HG03342 (cell line): ENCODE results near the gene MRPS14.
"Not testable (repeated sequence)": the region's sequence is repeated elsewhere in the genome, so short reads cannot be mapped to it uniquely, and the experiment has no call there.

Source experiments
- ATAC-seq: cut with Tn5 transposase; IDR thresholded peaks from one replicate; pipeline ENCODE4 v1.9.1; 2021; ENCODE audit warnings: mild to moderate bottlenecking, moderate library complexity; ENCODE audit not compliant: unreplicated experiment

Gene MRPS14

GRCh38 chr1:175024773-175025172 is 1.5 kb upstream of the MRPS14 start:
- no peak for ATAC-seq

GRCh38 chr1:175023922-175024242 is 657 bp upstream of the MRPS14 start:
- ATAC-seq = not testable (repeated sequence)

DNA sequence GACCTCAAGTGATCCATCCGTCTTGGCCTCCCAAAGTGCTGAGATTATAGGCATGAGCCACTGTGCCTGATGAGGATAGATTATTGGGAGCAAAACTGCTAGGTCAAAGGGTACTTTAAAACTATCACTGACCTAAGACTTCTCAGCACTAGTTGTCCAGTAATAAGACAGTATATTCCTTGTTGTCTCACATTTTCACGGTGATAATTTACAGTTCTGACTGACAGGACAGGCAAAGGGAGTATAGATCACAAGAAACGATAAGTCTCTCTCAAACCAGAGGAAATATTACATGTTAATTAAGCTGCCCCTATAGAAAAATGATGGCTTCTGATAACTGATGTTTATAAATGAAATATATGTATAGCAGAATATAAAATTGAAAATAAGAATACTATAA is 3.7 kb downstream of the MRPS14 start:
- no peak for ATAC-seq

DNA sequence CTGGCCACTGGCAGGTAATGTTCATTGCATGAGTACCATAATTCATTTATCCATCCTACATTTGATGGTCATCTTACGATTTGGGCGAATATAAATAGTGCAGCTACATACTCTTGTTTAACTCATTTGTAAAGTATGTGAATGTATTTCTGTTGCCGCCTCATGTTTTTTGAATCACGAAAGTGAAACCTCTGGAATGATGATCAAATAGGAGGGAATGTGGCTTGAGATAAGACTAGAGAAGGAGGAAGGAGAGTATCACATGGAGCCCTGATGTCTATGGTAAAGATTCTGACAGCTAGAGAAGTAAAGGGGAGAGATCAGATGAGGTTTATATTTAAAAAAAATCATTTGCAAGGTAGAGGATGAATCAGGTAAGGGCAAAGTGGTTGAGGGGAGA is 8.0 kb downstream of the MRPS14 start:
- ATAC-seq = no peak

DNA sequence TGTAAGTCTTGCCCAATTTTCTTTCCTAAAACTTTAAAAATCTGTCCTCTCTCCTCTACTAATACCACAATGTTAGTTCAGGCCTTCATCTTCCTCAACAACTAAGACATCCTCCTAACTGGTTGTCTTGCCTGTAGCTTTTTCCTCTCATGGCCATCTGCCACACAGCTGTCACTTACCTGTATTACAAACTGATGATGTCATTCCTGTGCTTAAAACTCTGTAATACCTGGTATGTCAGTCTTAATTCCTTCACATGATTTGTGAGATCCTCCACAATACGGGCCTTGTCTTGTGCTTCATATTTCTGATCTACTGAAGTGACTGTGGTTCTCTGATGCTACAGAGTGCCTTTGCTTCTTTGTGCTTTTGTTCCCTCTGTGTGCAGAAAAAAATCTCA is 9.8 kb downstream of the MRPS14 start:
- ATAC-seq = no peak

DNA sequence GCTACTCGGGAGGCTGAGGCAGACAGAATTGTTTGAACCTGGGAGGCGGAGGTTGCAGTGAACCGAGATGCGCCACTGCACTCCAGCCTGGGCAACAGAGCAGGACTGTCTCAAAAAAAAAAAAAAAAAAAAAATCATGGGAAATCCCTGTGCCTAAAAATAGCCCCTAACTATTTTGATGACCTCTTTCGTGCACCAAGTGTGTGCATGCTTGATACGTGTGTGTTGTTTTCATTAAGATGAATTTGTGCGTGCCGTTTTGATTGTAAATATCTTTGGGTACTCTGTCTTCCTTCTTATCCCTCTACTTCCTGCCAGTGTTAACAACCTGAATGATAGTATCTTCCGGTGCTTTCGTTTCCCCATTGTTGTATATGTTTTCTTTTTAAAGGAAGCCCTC is 13.7 kb downstream of the MRPS14 start:
- ATAC-seq = no peak

- ATAC-seq = no peak
These were observed 18.0 kb downstream of the MRPS14 start for GRCh38 chr1:175005085-175005783.

DNA sequence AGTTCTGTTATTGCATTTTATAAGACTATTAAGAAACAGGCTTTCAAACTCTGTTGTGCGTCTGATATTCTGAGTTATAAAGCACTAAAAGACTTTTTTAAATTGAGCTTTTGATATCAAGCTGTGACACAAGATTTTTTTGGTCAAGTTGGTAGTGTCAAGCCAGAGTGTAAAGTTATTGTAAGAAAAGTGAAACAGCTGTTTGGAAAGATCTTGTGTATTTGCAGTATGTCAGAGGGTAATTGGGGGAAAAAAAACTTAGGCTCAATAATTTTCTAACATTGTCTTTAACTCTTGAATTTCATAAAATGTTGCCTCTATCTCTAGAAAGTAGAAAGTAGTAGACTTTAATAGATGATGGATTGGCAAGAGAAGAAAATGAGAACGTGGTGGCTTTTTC is 19.7 kb downstream of the MRPS14 start:
- ATAC-seq = no peak

GRCh38 chr1:175002910-175003517 is 20.2 kb downstream of the MRPS14 start:
- no peak for ATAC-seq

DNA sequence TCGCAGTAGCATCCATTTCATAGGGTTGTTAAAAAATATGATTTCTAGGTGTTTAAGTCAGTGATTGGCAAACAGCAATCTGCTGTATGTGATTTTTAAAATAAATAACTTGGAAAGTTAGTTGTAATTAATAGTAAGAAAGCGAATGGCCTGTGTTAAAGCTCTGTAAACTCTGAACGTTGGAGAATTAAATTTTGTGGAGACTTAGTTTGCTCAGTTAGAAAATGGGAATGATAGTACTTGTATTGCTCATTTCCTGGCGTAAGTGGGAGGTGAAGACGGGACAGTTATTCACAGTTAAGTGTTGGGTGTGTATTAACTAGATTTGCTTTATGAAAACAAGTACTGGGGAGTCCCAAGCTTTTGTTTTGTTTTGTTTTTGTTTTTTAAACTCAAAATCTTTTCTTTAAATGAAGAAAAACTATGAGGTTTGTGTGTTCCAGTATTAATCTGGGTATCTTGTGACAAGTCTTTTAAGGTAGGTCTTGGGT is 22.5 kb downstream of the MRPS14 start:
- no peak for ATAC-seq

DNA sequence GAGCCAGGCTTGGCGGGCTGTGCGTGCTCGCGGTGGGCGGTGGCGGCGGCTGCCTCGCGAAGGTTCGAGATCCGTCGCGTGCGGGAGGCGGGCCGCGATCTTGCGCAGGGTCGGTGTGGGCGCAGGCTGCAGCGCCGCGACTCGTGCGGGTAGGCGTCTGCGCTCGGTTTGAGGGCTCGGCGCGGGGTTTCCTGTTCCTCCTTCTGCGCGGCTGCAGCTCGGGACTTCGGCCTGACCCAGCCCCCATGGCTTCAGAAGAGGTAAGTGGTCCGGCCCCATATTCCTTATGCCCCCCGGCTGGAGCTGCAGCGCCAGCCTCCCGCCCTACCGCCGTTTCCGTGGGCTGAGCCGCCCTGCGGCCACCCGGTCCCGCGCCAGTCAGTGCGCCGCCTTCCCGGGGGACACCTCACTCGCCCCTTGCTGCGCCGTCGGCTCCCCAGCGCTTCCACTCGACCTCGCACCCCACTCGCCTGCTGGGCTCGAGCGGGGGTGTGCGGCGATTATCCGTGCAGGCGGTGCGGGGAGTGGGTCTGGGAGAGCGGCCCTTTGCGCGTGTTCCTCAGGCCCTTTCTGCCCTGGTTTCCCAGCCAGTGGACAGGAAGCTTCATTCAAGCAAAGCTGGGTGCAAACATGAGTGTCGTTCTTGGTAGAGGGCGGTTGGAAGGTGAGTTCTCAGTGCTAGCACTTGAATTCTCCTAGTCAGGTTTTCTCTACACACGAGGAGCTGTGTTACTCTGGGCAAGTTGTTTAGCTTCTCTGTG is 23.1 kb downstream of the MRPS14 start, which contains the start of gene CACYBP:
Gene CACYBP (plus strand): TSS at position 12 of the 761 bp plus-strand sequence. CDS start 234 bp downstream, at position 246.
- ATAC-seq = peak; percentile 5

- peak; percentile 75 for ATAC-seq
These were observed 23.8 kb downstream of the MRPS14 start for GRCh38 chr1:174999216-174999935.

- peak; percentile 2 for ATAC-seq
These were observed 24.5 kb downstream of the MRPS14 start for GRCh38 chr1:174998569-174999215.

DNA sequence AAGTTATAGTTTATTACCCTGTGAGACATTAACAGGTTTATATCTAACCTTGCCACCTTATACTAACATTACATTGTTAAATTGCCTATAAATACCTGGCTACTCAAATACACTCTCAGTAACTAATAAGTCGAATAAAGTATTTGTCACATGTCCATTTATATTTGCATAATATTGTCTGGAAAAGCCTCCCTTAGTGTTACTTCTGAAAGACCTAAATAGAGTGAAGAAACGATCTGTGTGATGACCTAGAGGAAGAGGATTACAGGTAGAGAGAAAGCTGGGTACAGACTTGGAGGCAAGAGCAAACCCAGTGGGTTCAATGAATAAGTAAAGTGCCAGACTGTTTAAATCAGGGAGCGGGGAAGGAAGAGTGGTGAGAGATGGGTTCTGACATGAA is 26.2 kb downstream of the MRPS14 start:
- no peak for ATAC-seq

DNA sequence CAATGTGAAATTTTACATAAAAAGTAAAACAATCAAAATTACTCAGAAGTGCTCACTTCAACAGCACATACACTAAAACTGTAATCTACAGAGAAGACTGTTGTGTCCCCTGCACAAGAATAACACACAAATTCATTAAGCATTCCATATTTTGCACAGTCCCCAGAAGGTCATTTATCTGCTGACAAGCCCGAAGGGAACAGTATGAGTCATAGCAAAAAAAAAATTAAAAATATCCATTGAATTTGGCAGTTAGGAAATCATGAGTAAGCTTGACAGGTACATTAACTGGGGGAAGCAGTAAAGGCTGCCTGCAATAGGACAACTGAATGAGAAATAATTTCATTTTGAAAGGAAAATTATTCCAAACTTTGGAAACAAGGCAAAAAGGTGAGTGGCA is 26.7 kb downstream of the MRPS14 start:
- ATAC-seq = no peak

DNA sequence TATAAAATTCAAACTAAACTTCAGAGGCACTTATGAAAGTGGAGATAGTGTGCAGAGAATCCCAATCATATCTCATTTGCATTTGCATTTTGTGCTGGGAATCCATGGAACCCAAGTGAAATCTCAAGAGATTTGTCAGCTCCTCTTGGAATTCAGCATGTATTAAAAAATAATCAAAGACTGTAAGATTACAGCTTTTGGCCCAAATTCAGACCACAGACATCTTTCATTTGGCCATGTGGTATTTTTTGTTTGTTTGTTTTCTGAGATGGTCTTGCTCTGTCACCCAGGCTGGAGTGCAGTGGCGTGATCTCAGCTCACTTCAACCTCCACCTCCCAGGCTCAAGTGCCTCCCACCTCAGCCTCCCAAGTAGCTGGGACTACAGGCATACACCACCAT is 27.3 kb downstream of the MRPS14 start:
- no peak for ATAC-seq

DNA sequence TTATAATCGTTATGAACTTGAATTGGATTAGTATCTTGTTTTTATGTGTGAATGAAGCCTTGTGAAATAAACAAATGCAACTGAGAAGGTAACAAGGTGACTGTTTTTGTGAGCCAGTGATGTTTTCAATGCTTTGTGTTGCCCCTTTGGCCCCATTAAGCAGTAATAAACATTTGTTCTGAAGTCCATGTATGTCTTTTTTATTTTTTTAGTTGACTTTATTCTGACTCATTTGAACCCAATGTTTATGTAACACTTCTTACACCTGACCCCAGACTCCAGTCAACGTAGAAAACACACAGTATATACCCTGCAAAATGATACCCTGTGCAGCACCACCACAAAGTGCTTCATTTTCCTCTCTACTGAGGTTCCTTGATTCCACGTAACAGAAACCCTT is 28.1 kb downstream of the MRPS14 start:
- no peak for ATAC-seq

DNA sequence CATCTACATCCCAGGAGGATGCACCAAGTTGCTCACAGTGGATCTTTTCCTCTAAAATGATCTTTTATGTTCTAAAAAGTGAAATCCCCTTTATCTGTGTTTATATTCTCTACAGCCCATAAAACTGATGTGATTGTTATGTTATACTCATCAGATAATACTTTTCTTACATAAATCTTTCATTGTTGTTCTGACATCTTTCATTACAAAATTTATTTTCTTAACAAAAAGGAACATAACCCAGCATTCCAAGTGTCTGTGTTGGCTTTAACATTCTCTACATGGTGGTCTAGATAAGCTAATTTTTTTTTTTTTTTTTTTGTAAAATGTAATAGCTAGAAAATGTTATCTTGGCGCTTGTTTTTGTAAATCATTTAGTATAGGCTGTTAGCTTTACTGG is 31.8 kb downstream of the MRPS14 start:
- no peak for ATAC-seq

DNA sequence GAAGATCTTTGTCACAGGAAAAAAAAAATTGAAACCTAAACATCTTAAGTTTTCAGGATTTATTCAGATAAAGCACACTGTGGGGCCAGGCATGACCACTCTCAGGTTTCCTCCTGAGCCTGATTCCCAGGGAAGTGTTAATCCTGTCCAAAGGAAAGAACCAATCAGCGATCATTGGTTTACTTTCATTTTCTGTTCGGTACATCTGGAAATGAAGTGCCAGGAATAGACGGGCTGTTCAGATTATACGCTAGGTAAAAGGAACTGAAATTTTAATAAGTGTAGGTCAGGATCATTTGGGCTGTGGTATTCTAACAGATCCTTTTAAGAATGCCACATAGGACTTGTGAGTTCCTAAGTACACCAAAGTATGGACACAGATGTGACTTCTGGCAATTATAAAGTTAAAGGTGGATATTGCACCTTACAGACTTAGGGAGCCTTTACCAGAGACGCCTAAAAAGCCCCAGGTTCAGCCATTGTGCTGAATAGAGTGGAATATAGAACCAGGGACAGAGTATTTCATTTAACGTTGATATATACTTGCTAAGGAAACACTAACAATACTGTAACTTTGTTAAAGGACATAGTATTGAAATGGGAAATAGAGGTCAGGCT is 32.7 kb downstream of the MRPS14 start:
- peak; percentile 70 for ATAC-seq

GRCh38 chr1:174989536-174990220 is 33.5 kb downstream of the MRPS14 start:
- no peak for ATAC-seq
